Lower lobe of right lung (tissue), 2 donors: ENCODE results near the gene ROR1. TPM values are rescaled to one million over a fixed set of nuclear protein-coding genes. Genes with fewer than 3 reads are reported as not detected.

Source experiments
- ATAC-seq, 2 donors: fragments of 200-7000 bp; cut with Tn5 transposase; one replicate each; pipeline ENCODE4 v1.9.1; 2020 to 2022; ENCODE audit warnings: mild to moderate bottlenecking in 2 of 2, moderate library complexity in 2 of 2
- DNase-seq: peaks from one replicate; pipeline ENCODE4 v3.0.0-alpha.2; 2020
- H3K27ac ChIP-seq: fragments of 200-600 bp; one replicate; pipeline ENCODE4 v1.8.0; 2022
- H3K27me3 ChIP-seq: fragments of 200-600 bp; one replicate; pipeline ENCODE4 v1.8.0; 2022; ENCODE audit warnings: low read depth
- H3K36me3 ChIP-seq: fragments of 200-600 bp; one replicate; pipeline ENCODE4 v1.8.0; 2022; ENCODE audit warnings: mild to moderate bottlenecking
- H3K4me1 ChIP-seq: fragments of 200-600 bp; one replicate; pipeline ENCODE4 v1.8.0; 2022
- H3K4me3 ChIP-seq: fragments of 200-600 bp; one replicate; pipeline ENCODE4 v1.8.0; 2022; ENCODE audit warnings: mild to moderate bottlenecking
- H3K9me3 ChIP-seq: fragments of 200-600 bp; one replicate; pipeline ENCODE4 v1.8.0; 2022
- intact Hi-C: fragments of 100-400 bp; cut with DNase I; formaldehyde crosslinking; loops from one replicate; pipeline ENCODE4 v1.11.0; 2022
- total RNA-seq: library from RNA; stranded (reverse); fragmentation: NEBNext Ultra II Directional; extraction: Animal tissue kit (Norgen Biotek cat#: 25700); gene quantifications from one replicate; pipeline ENCODE4 v1.2.1, GENCODE V29; 2021
- TF ChIP-seq, protein P1 (sequence below): fragments of 200-600 bp; IDR thresholded peaks from one replicate; pipeline ENCODE4 v1.8.0; 2022; ENCODE audit warnings: antibody characterized with exemption, mild to moderate bottlenecking
- donor health status: DM: no; HTN: yes; CAD: no; lungs with severe emphysema.

The ROR1 gene
- total RNA-seq, 1 donor from 2014 or later = 15.8 TPM

DNA sequence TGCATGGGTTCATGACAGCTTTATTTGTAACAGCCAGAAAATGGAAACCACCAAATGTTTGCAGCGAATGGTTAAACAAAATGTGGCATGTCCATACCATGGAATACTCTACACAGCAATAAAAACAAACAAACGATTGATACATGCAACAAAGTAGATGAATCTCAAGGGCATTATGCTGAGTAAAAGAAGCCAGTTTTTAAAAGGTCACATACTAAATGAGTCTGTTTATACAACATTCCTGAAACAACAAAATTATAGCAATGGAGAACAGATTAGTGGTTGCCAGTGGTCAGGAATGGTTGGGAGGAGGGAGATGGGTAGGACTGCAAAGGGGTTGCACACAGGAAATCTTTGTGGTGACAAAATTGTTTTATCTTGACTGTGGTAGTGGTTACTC is 227.2 kb downstream of the ROR1 start:
- H3K27ac ChIP-seq = no peak overlapping the region
- intact Hi-C loops = no loop called here
- H3K27me3 ChIP-seq = no peaks in the 10 kb centered on the region
- H3K36me3 ChIP-seq = no peaks in the 10 kb centered on the region
- no peaks in the 10 kb centered on the region for H3K9me3 ChIP-seq
- no peak overlapping the region for H3K4me3 ChIP-seq
- ATAC-seq = no peak
- TF ChIP-seq, protein P1, sequence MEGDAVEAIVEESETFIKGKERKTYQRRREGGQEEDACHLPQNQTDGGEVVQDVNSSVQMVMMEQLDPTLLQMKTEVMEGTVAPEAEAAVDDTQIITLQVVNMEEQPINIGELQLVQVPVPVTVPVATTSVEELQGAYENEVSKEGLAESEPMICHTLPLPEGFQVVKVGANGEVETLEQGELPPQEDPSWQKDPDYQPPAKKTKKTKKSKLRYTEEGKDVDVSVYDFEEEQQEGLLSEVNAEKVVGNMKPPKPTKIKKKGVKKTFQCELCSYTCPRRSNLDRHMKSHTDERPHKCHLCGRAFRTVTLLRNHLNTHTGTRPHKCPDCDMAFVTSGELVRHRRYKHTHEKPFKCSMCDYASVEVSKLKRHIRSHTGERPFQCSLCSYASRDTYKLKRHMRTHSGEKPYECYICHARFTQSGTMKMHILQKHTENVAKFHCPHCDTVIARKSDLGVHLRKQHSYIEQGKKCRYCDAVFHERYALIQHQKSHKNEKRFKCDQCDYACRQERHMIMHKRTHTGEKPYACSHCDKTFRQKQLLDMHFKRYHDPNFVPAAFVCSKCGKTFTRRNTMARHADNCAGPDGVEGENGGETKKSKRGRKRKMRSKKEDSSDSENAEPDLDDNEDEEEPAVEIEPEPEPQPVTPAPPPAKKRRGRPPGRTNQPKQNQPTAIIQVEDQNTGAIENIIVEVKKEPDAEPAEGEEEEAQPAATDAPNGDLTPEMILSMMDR = no peak
- no peaks in the 10 kb centered on the region for H3K4me1 ChIP-seq
- no peak for DNase-seq

DNA sequence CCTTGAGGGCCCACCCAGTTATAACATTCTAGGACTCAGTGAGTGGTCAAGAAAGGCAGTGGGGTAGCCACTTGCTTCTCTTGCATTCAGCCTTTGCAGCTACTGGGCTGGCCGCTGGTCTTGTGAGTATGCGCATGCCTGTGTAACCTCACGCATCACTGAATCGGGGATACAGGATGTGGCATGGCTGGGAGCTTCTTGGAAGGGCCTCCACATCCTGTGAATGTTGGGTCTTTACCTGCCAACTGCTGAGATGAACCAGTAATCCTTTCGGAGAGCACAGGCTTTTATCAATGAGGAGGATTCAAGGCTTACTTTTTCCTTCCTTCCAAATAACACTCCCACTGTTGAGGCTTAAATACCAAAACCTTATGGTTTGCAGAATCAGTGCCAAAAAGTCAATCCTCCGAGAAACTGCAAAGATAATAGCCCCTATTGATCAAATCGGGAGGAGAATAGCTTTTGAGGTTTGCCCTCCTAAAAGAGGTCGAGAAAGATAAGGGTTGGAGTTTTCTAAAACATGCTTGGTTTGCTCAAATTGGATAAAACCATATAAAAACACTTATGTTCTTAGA is 230.7 kb downstream of the ROR1 start:
- Histone ChIP-seq H3K4me3 (no peak overlapping the region), H3K27ac (no peak overlapping the region), H3K9me3 (no peaks in the 10 kb centered on the region), H3K36me3 (no peaks in the 10 kb centered on the region), H3K27me3 (no peaks in the 10 kb centered on the region), H3K4me1 (peaks cover 9% of the 10 kb centered on the region)
- DNase-seq = no peak
- TF ChIP-seq, protein P1 = no peak
- intact Hi-C loops = no loop called here
- ATAC-seq = no peak

DNA sequence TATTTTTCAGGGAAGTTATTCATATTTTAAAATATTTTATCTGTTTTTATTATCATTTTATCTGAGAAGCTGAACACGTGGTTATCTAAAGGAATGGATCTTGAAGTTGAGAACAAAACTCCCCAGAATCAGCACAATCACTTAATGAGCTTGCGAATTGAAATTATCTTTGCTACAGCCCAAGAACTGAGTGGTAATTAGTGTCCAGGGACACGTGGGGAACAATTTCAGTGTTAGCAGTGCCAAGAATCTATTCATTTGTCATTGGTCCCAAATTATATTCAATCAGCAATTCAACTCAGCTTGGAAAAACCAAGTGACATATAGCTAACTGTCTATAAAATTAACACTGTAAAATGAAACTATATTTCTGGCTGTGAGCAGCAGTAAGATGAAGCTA is 232.0 kb downstream of the ROR1 start:
- ATAC-seq = no peak
- no peak for DNase-seq
- no peak overlapping the region for H3K4me3 ChIP-seq
- H3K27ac ChIP-seq = no peak overlapping the region
- TF ChIP-seq, protein P1 = no peak
- H3K4me1 ChIP-seq = peaks cover 9% of the 10 kb centered on the region
- no peaks in the 10 kb centered on the region for H3K36me3 ChIP-seq
- H3K9me3 ChIP-seq = no peaks in the 10 kb centered on the region
- intact Hi-C loops = no loop called here
- no peaks in the 10 kb centered on the region for H3K27me3 ChIP-seq

DNA sequence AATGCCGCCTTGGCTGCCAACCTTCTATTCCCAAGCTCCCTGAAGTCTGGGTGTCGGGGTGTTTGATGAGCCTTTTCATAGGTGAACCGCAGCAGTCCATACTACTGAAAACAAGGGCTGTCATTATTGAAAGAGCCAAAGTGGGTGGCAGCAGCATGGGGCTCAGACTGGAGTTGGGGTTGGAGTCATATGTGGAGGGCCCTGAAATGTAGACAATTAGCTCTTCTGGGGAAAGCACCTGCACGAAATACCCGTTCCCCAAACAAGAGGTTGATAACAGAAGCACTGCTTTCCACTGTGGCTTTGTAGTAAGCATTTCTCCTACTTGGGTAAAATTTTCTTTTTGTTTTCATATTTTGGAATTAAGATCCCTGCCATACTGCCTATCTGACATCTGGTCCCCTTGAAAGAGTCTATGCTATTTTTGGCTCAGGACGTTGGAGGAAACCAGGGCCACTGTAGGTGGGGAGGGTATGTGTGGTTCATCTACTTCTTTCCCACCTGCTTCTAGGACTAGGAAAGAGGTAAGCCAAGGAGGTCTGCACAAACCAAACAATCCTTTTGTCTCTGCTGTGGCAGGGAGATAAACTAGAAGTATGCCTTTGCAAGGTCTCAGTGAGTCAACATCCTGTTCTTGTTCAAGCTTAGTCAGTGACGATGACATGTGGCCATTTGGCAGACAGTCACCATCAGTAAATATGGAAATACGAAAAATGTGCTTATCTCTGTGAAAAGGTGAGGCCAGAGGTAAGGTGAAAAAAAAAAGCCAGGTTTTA is 232.6 kb downstream of the ROR1 start:
- intact Hi-C loops = no loop called here
- peaks cover 9% of the 10 kb centered on the region for H3K4me1 ChIP-seq
- no peak overlapping the region for H3K27ac ChIP-seq
- peak; percentile 68 to 89 for ATAC-seq
- TF ChIP-seq, protein P1 = no peak
- no peak for DNase-seq
- H3K9me3 ChIP-seq = no peaks in the 10 kb centered on the region
- H3K27me3 ChIP-seq = no peaks in the 10 kb centered on the region
- H3K36me3 ChIP-seq = no peaks in the 10 kb centered on the region
- H3K4me3 ChIP-seq = no peak overlapping the region

DNA sequence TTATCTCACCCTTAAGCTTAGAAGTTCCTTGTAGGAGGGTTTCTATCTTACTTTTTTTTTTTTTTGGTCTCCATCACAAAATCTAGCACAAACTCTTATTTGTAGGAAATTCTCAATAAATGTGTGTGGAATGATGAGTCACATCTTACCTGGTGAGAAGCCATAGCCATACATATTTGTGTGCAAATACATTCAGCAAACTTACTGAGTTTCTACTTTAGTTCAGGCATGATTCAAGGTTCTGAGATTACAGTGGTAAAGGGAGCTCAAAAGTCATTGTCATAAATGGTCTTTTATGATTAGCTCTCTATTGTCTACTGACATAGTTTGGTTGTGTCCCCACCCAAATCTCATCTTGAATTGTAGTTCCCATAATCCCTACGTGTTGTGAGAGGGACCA is 236.5 kb downstream of the ROR1 start:
- H3K27ac ChIP-seq = no peak overlapping the region
- DNase-seq (no peak), ATAC-seq (no peak)
- H3K9me3 ChIP-seq = no peaks in the 10 kb centered on the region
- H3K27me3 ChIP-seq = no peaks in the 10 kb centered on the region
- peaks cover 9% of the 10 kb centered on the region for H3K4me1 ChIP-seq
- intact Hi-C loops = no loop called here
- TF ChIP-seq, protein P1 = no peak
- no peak overlapping the region for H3K4me3 ChIP-seq
- H3K36me3 ChIP-seq = no peaks in the 10 kb centered on the region
